Hindlimb muscle (tissue), 1 donor: ENCODE results near the gene ZBTB44. TPM values are rescaled to one million over a fixed set of nuclear protein-coding genes. Genes with fewer than 3 reads are reported as not detected.
"Not testable (repeated sequence)": the region's sequence is repeated elsewhere in the genome, so short reads cannot be mapped to it uniquely, and the experiment has no call there.

Experiments used
- DNase-seq: peaks from one replicate; pipeline ENCODE4 v3.0.0-alpha.2; 2013
- polyA plus RNA-seq: library from polyadenylated mRNA; unstranded; fragments of 120-200 nt; gene quantifications from one replicate; pipeline ENCODE4 v1.2.1, GENCODE V29; 2013; ENCODE audit not compliant: insufficient read length

Gene ZBTB44
- polyA plus RNA-seq, 1 donor = 30.1 TPM

GRCh38 chr11:130249371-130249770, 65.3 kb downstream of the ZBTB44 start:
- no peak for DNase-seq

GRCh38 chr11:130247319-130247718, 67.4 kb downstream of the ZBTB44 start:
- no peak for DNase-seq

- no peak for DNase-seq
Measured at GRCh38 chr11:130246738-130247137, 68.0 kb downstream of the ZBTB44 start.

- no peak for DNase-seq
Measured at GRCh38 chr11:130246270-130246669, 68.4 kb downstream of the ZBTB44 start.

GRCh38 chr11:130245375-130245774, 69.3 kb downstream of the ZBTB44 start:
- DNase-seq = not testable (repeated sequence)

GRCh38 chr11:130244848-130245247, 69.9 kb downstream of the ZBTB44 start:
- no peak for DNase-seq

GRCh38 chr11:130243816-130244215, 70.9 kb downstream of the ZBTB44 start:
- DNase-seq = no peak

GRCh38 chr11:130241713-130242112, 73.0 kb downstream of the ZBTB44 start:
- DNase-seq = no peak

GRCh38 chr11:130237282-130238006, 77.3 kb downstream of the ZBTB44 start:
- no peak for DNase-seq

- DNase-seq = no peak
Measured at GRCh38 chr11:130234315-130234714, 80.4 kb downstream of the ZBTB44 start.

- DNase-seq = not testable (repeated sequence)
Measured at GRCh38 chr11:130233888-130234287, 80.8 kb downstream of the ZBTB44 start.

GRCh38 chr11:130233486-130233885, 81.2 kb downstream of the ZBTB44 start:
- not testable (repeated sequence) for DNase-seq

GRCh38 chr11:130227373-130227772, 87.3 kb downstream of the ZBTB44 start:
- DNase-seq = no peak

GRCh38 chr11:130223291-130223971, 91.3 kb downstream of the ZBTB44 start:
- no peak for DNase-seq

GRCh38 chr11:130220311-130221035, 94.2 kb downstream of the ZBTB44 start:
- no peak for DNase-seq

- no peak for DNase-seq
Measured at GRCh38 chr11:130219148-130219547, 95.6 kb downstream of the ZBTB44 start.

- no peak for DNase-seq
Measured at GRCh38 chr11:130218501-130219070, 96.1 kb downstream of the ZBTB44 start.

GRCh38 chr11:130217133-130218031, 97.3 kb downstream of the ZBTB44 start:
- DNase-seq = no peak

GRCh38 chr11:130216591-130217132, 98.1 kb downstream of the ZBTB44 start:
- no peak for DNase-seq

GRCh38 chr11:130216221-130216550, 98.5 kb downstream of the ZBTB44 start:
- DNase-seq = no peak

- no peak for DNase-seq
Measured at GRCh38 chr11:130215531-130216220, 99.0 kb downstream of the ZBTB44 start.
